Smooth muscle cell (in vitro differentiated cells): ENCODE measurements around the gene CLIP4. TPM values are rescaled to one million over a fixed set of nuclear protein-coding genes. Genes with fewer than 3 reads are reported as not detected.
A peak's percentile ranks its signal among the peaks of the same experiment; 100 is the strongest.

Source experiments
- DNase-seq: peaks from one replicate; lab custom pipeline; 2025; ENCODE audit not compliant: unreplicated experiment; lab: John Stamatoyannopoulos, UW
- H2AFZ ChIP-seq: fragments of 200-600 bp; sonication (generic); 2 replicates; pipeline ENCODE4 v1.6.0; 2016; ENCODE audit warnings: antibody characterized with exemption, low read depth, mild to moderate bottlenecking
- H3F3A ChIP-seq: fragments of 200-600 bp; sonication (generic); 2 replicates; pipeline ENCODE4 v1.6.0; 2017; ENCODE audit warnings: antibody characterized with exemption, low read depth
- H3K27ac ChIP-seq: fragments of 200-600 bp; sonication (generic); 2 replicates; pipeline ENCODE4 v1.5.1; 2016; ENCODE audit warnings: low read depth, mild to moderate bottlenecking
- H3K27me3 ChIP-seq: fragments of 200-600 bp; sonication (generic); 2 replicates; pipeline ENCODE4 v1.6.1; 2016; ENCODE audit warnings: low read depth, mild to moderate bottlenecking
- H3K36me3 ChIP-seq: fragments of 200-600 bp; sonication (generic); 2 replicates; pipeline ENCODE4 v1.5.1; 2016; ENCODE audit warnings: low read depth
- H3K4me1 ChIP-seq: fragments of 200-600 bp; sonication (generic); 2 replicates; pipeline ENCODE4 v1.5.1; 2016; ENCODE audit warnings: low read depth
- H3K4me2 ChIP-seq: fragments of 200-600 bp; sonication (generic); 2 replicates; pipeline ENCODE4 v1.6.0; 2016; ENCODE audit warnings: mild to moderate bottlenecking
- H3K4me3 ChIP-seq: fragments of 200-600 bp; sonication (generic); 2 replicates; pipeline ENCODE4 v1.5.1; 2016; ENCODE audit warnings: mild to moderate bottlenecking
- H3K79me2 ChIP-seq: fragments of 200-600 bp; sonication (generic); 2 replicates; pipeline ENCODE4 v1.6.0; 2016; ENCODE audit warnings: low read depth, mild to moderate bottlenecking
- H3K9ac ChIP-seq: fragments of 200-600 bp; sonication (generic); 2 replicates; pipeline ENCODE4 v1.6.0; 2016; ENCODE audit warnings: low read depth
- H3K9me3 ChIP-seq: fragments of 200-600 bp; sonication (generic); replicated peaks from 2 replicates; pipeline ENCODE4 v1.5.1; 2016; ENCODE audit warnings: low read depth
- H4K20me1 ChIP-seq: fragments of 200-600 bp; sonication (generic); 2 replicates; pipeline ENCODE4 v1.6.0; 2016; ENCODE audit warnings: low read depth
- WGBS: methylation state at CpG from one replicate; pipeline ENCODE4 v1.1.7; 2016; ENCODE audit warnings: low lambda C conversion rate; 5-methylcytosine and 5-hydroxymethylcytosine counted together
- polyA plus RNA-seq: library from polyadenylated mRNA; unstranded; fragments of >200 nt; fragmentation: Nextera tagmentation; extraction: Ambion mirVana; gene quantifications from 2 replicates; pipeline ENCODE4 v1.2.1, GENCODE V29; 2016
- total RNA-seq: library from RNA; depleted of rRNA; stranded (reverse); fragments of >200 nt; gene quantifications from 2 replicates; pipeline ENCODE4 v1.2.3, GENCODE V29; 2014
- TF ChIP-seq, protein P1 (sequence below): fragments of 200-600 bp; sonication (generic); IDR thresholded peaks from 2 replicates; pipeline ENCODE4 v1.5.1; 2017; ENCODE audit warnings: borderline replicate concordance, mild to moderate bottlenecking, antibody characterized with exemption; ENCODE audit not compliant: insufficient read depth, poor library complexity, severe bottlenecking

Gene CLIP4
- total and polyA plus RNA-seq, 2 experiments from 2014 or later: 5.7 to 18.9 TPM

DNA sequence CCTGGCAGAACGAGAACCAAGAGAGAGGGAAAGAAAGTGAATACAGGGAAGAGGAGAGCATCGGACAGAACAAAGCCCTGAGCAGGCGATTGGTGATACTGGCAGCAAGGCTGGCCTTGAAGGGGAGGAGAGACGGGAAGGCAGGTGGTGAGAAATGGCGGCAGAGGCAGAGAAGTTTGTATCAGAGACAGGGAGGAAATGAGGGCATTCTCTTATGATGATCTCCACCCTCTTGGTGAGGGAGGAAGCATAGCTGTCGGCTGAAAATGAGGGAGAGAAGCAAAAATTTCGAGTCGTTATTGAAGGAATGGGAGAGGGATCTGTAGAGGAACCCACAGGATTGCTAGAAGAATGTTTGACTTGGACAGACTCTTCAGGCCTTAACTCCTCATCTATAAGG lies 80.6 kb downstream of the CLIP4 start:
- 92% methylated on average over 8 of the region's 8 CpGs for WGBS

DNA sequence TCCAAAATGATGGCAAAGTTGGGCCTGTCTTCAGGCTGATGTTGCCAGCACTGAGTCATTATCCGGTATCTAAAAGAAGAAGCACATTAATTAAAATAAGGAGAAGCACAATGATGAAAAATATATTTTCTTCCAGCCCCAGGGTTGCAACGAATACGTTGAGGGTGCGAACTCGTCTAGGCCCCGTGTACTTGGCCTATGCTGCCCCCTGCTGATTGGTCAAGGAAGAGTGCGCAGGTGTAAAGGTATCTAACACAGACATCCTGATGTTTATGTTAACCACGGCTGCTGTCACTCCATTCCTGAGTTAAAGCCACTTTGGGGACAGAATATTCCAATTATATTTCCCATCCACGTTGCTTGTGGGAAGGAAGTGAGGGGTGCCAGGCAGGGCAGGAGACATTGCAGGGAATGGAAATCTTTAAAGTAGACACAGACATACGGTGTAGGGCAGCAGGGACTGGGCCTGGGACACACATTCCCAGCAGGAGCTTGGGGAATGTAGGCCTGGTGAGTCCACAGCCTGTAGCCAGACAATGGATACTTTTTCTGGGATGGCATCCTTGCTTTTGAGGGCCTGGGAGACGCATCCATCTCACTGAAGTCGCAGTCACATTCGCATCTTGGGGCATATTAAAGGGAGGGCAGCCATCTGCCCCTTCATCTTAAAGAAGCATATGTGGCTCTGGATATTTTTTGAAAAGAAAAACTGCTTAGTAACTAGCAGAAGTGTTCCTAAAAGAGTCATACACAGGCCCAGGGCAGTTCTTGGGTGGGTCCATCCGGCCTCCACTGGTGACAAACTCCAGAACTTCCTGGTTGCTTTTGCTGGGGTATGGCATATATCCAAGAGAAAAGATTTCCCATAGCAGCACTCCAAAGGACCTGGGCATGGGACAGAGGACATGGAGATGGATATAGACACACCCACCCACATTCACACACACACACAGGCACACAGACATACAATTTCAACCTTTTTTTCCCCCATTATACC lies 81.9 kb downstream of the CLIP4 start:
- WGBS: 35% methylated on average over 14 of the region's 14 CpGs
- H3K4me3 ChIP-seq: no peak overlapping the region
- TF ChIP-seq, protein P1, sequence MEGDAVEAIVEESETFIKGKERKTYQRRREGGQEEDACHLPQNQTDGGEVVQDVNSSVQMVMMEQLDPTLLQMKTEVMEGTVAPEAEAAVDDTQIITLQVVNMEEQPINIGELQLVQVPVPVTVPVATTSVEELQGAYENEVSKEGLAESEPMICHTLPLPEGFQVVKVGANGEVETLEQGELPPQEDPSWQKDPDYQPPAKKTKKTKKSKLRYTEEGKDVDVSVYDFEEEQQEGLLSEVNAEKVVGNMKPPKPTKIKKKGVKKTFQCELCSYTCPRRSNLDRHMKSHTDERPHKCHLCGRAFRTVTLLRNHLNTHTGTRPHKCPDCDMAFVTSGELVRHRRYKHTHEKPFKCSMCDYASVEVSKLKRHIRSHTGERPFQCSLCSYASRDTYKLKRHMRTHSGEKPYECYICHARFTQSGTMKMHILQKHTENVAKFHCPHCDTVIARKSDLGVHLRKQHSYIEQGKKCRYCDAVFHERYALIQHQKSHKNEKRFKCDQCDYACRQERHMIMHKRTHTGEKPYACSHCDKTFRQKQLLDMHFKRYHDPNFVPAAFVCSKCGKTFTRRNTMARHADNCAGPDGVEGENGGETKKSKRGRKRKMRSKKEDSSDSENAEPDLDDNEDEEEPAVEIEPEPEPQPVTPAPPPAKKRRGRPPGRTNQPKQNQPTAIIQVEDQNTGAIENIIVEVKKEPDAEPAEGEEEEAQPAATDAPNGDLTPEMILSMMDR: peak; percentile 79

More for the DNA sequence above, 80.6 kb downstream of the CLIP4 start:
- DNase-seq: no peak
- Histone ChIP-seq H3F3A (no peaks in the 10 kb centered on the region), H3K36me3 (no peaks in the 10 kb centered on the region), H3K79me2 (no peaks in the 10 kb centered on the region), H2AFZ (no peak overlapping the region), H3K9me3 (no peaks in the 10 kb centered on the region), H3K4me2 (no peak overlapping the region), H3K27me3 (no peaks in the 10 kb centered on the region), H4K20me1 (no peaks in the 10 kb centered on the region), H3K4me1 (no peaks in the 10 kb centered on the region), H3K27ac (no peak overlapping the region), H3K4me3 (no peak overlapping the region), H3K9ac (no peak overlapping the region)
- TF ChIP-seq, protein P1: no peak

DNA sequence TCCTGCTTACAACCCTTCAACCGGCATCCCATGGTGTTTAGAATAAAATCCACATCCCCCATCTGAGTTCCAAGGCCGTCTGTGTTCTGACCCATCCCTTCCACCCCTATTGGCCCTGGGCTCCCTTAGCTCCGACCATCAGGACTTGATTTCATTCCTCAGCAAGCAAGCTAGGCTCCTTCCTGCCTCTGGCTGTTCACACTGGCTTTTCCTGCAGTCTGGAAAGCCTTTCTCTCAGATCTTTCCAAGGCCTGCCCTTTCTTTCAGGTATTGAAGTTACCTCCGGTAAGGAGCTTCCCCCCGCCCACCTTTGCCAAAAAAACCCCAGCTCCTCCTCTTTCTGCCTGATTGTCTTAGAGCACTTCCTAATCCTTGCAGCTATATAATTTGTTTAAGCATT lies 86.8 kb downstream of the CLIP4 start:
- Histone ChIP-seq H3K4me3 (no peak overlapping the region), H3K9me3 (no peaks in the 10 kb centered on the region), H2AFZ (no peak overlapping the region), H3K27ac (no peak overlapping the region), H3K9ac (no peak overlapping the region), H3K4me2 (no peak overlapping the region), H4K20me1 (no peaks in the 10 kb centered on the region), H3K27me3 (no peaks in the 10 kb centered on the region), H3K36me3 (no peaks in the 10 kb centered on the region), H3K4me1 (no peaks in the 10 kb centered on the region), H3K79me2 (no peaks in the 10 kb centered on the region), H3F3A (no peaks in the 10 kb centered on the region)
- DNase-seq: no peak
- TF ChIP-seq, protein P1: no peak
- 36% methylated on average over 5 of the region's 5 CpGs for WGBS

More for the DNA sequence above, 81.9 kb downstream of the CLIP4 start:
- Histone ChIP-seq H3K27ac (no peak overlapping the region), H3K9me3 (no peaks in the 10 kb centered on the region), H3K36me3 (no peaks in the 10 kb centered on the region), H3K27me3 (no peaks in the 10 kb centered on the region), H4K20me1 (no peaks in the 10 kb centered on the region), H3K4me2 (no peak overlapping the region), H3F3A (no peaks in the 10 kb centered on the region), H3K79me2 (no peaks in the 10 kb centered on the region), H3K9ac (no peak overlapping the region), H2AFZ (no peak overlapping the region), H3K4me1 (no peaks in the 10 kb centered on the region)
- DNase-seq: no peak
